Measurements from ENCODE around the gene TMEM86B.

- TF ChIP-seq CTCF (IDR thresholded peaks at IDR 0.05) (no peak), FOSL2 (IDR thresholded peaks at IDR 0.05; ENCODE audit: borderline replicate concordance, low read depth) (no peak), RAD21 (IDR thresholded peaks at IDR 0.05; ENCODE audit: low read length) (no peak), SMC3 (IDR thresholded peaks at IDR 0.05; ENCODE audit: low read depth, low read length) (no peak), RCOR1 (IDR thresholded peaks at IDR 0.05; ENCODE audit: low read length) (no peak), ELF1 (IDR thresholded peaks at IDR 0.05) (no peak), EP300 (IDR thresholded peaks at IDR 0.05; ENCODE audit: borderline replicate concordance in 1 of 2, low read depth in 1 of 2, low read length in 1 of 2) (no peak), GABPA (IDR thresholded peaks at IDR 0.05; ENCODE audit: low read depth) (no peak), POLR2AphosphoS5 (IDR thresholded peaks at IDR 0.05; ENCODE audit: low read depth, low read length) (no peak)
Observed at GRCh38 chr19:55253842-55254624, 25.5 kb upstream of the TMEM86B start.
